Measurements from ENCODE around the gene LARP1B.

DNA sequence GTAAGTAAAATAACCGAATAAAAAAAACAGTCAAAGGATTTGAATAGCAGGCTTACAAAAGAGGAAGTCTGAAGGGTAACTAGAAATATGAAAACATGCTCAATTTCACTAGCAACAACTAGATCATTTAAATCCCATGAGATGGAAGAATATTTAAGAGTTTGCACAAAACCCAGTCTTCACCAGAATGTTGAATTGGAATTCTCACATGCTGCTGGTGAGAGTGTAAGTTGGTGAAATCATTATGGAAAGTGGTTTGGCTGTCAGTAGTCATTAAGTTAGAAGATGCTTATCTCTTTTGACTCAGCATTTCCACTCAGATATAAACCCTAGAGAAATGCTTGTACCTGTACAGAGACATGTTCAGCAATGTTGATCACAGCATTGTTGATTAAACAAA is 116.4 kb downstream of the LARP1B start:
- TF ChIP-seq, protein P1, sequence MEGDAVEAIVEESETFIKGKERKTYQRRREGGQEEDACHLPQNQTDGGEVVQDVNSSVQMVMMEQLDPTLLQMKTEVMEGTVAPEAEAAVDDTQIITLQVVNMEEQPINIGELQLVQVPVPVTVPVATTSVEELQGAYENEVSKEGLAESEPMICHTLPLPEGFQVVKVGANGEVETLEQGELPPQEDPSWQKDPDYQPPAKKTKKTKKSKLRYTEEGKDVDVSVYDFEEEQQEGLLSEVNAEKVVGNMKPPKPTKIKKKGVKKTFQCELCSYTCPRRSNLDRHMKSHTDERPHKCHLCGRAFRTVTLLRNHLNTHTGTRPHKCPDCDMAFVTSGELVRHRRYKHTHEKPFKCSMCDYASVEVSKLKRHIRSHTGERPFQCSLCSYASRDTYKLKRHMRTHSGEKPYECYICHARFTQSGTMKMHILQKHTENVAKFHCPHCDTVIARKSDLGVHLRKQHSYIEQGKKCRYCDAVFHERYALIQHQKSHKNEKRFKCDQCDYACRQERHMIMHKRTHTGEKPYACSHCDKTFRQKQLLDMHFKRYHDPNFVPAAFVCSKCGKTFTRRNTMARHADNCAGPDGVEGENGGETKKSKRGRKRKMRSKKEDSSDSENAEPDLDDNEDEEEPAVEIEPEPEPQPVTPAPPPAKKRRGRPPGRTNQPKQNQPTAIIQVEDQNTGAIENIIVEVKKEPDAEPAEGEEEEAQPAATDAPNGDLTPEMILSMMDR (IDR thresholded peaks at IDR 0.05; ENCODE audit: insufficient read depth, low read depth, low read length), result no peak
- TF ChIP-seq EZH2 (IDR thresholded peaks at IDR 0.05; ENCODE audit: insufficient read depth, low read length), result no peak
